Loucy (cell line): ENCODE measurements around the gene METAP1D.

ENCODE experiments used
- H2AFZ ChIP-seq: fragments of 200-600 bp; sonication (generic); 2 replicates; pipeline ENCODE4 v1.6.0; 2016; ENCODE audit warnings: antibody characterized with exemption, mild to moderate bottlenecking, low read length, moderate library complexity
- H3F3A ChIP-seq: fragments of 200-600 bp; 2 replicates; pipeline ENCODE4 v1.6.0; 2016; ENCODE audit warnings: antibody characterized with exemption, low read depth, mild to moderate bottlenecking
- H3K27me3 ChIP-seq: fragments of 200-600 bp; sonication (generic); 2 replicates; pipeline ENCODE4 v1.6.1; 2014; ENCODE audit warnings: low read length, mild to moderate bottlenecking; ENCODE audit not compliant: insufficient read depth, poor library complexity, severe bottlenecking
- H3K36me3 ChIP-seq: fragments of 200-600 bp; sonication (generic); 2 replicates; pipeline ENCODE4 v1.6.1; 2016; ENCODE audit warnings: low read length; ENCODE audit not compliant: insufficient read depth
- H3K4me1 ChIP-seq: fragments of 200-600 bp; sonication (generic); 2 replicates; pipeline ENCODE4 v1.5.1; 2014; ENCODE audit warnings: low read length, mild to moderate bottlenecking; ENCODE audit not compliant: insufficient read depth, poor library complexity, severe bottlenecking
- H3K4me2 ChIP-seq: fragments of 200-600 bp; sonication (generic); 2 replicates; pipeline ENCODE4 v1.6.0; 2014; ENCODE audit warnings: antibody characterized with exemption, low read length, low read depth, mild to moderate bottlenecking; ENCODE audit not compliant: poor library complexity, severe bottlenecking
- H3K4me3 ChIP-seq: fragments of 200-600 bp; sonication (generic); 2 replicates; pipeline ENCODE4 v1.5.1; 2014; ENCODE audit warnings: low read length, mild to moderate bottlenecking, mixed read lengths; ENCODE audit not compliant: poor library complexity, severe bottlenecking
- H3K79me2 ChIP-seq: fragments of 200-600 bp; sonication (generic); 2 replicates; pipeline ENCODE4 v1.6.1; 2014; ENCODE audit warnings: low read length; ENCODE audit not compliant: insufficient read depth
- H3K9ac ChIP-seq: fragments of 200-600 bp; sonication (generic); 2 replicates; pipeline ENCODE4 v1.6.0; 2014; ENCODE audit warnings: mild to moderate bottlenecking, low read depth, low read length, moderate library complexity; ENCODE audit not compliant: poor library complexity, severe bottlenecking
- H3K9me2 ChIP-seq: fragments of 200-600 bp; sonication (generic); replicated peaks from 2 replicates; pipeline ENCODE4 v1.6.1; 2016; ENCODE audit warnings: low read depth, low read length, mixed read lengths
- H3K9me3 ChIP-seq: fragments of 200-600 bp; sonication (generic); 2 replicates; pipeline ENCODE4 v1.6.1; 2014; ENCODE audit warnings: mild to moderate bottlenecking, antibody characterized with exemption, low read length, low read depth; ENCODE audit not compliant: insufficient read depth
- H4K20me1 ChIP-seq: fragments of 200-600 bp; sonication (generic); 2 replicates; pipeline ENCODE4 v1.6.0; 2014; ENCODE audit warnings: antibody characterized with exemption, low read length, mild to moderate bottlenecking; ENCODE audit not compliant: insufficient read depth, poor library complexity, severe bottlenecking
- CTCF ChIP-seq: fragments of 200-600 bp; sonication (generic); conservative IDR thresholded peaks from 2 replicates; pipeline ENCODE4 v1.5.1; 2014; ENCODE audit warnings: mild to moderate bottlenecking, antibody characterized with exemption, low read length
- EZH2phosphoT487 ChIP-seq: fragments of 200-600 bp; IDR thresholded peaks from 2 replicates; pipeline ENCODE4 v1.6.1; 2018; ENCODE audit warnings: antibody characterized with exemption, mild to moderate bottlenecking, moderate library complexity, borderline replicate concordance

The METAP1D gene

GRCh38 chr2:172039011-172039704 lies 39.4 kb downstream of the METAP1D start:
- H4K20me1 ChIP-seq = no peaks in the 10 kb centered on the region
- H3K9me3 ChIP-seq = no peaks in the 10 kb centered on the region
- no peaks in the 10 kb centered on the region for H3K36me3 ChIP-seq
- H3K9me2 ChIP-seq = no peaks in the 10 kb centered on the region
- TF ChIP-seq EZH2phosphoT487 = no peak
- TF ChIP-seq CTCF = no peak
- no peaks in the 10 kb centered on the region for H3K27me3 ChIP-seq
- no peak overlapping the region for H3K4me2 ChIP-seq
- no peak overlapping the region for H3K9ac ChIP-seq
- H3K79me2 ChIP-seq = no peaks in the 10 kb centered on the region
- no peaks in the 10 kb centered on the region; the same call in 1 of the 2 replicates for H3F3A ChIP-seq
- no peak overlapping the region for H3K4me3 ChIP-seq
- no peak overlapping the region for H2AFZ ChIP-seq
- H3K4me1 ChIP-seq = peaks cover 4% of the 10 kb centered on the region

GRCh38 chr2:172040311-172040710 lies 40.6 kb downstream of the METAP1D start:
- no peak overlapping the region for H2AFZ ChIP-seq
- peaks cover 4% of the 10 kb centered on the region for H3K4me1 ChIP-seq
- no peaks in the 10 kb centered on the region for H3K9me3 ChIP-seq
- H3K4me3 ChIP-seq = no peak overlapping the region
- H3K4me2 ChIP-seq = no peak overlapping the region
- no peaks in the 10 kb centered on the region for H3K27me3 ChIP-seq
- no peaks in the 10 kb centered on the region; the same call in 1 of the 2 replicates for H3F3A ChIP-seq
- H4K20me1 ChIP-seq = no peaks in the 10 kb centered on the region
- H3K79me2 ChIP-seq = no peaks in the 10 kb centered on the region
- TF ChIP-seq EZH2phosphoT487 (no peak), CTCF (no peak)
- no peaks in the 10 kb centered on the region for H3K36me3 ChIP-seq
- no peak overlapping the region for H3K9ac ChIP-seq
- no peaks in the 10 kb centered on the region for H3K9me2 ChIP-seq

- Histone ChIP-seq H3K27me3 (no peaks in the 10 kb centered on the region), H3K4me3 (no peak overlapping the region), H3K4me2 (no peak overlapping the region), H3K79me2 (no peaks in the 10 kb centered on the region), H3K9me3 (no peaks in the 10 kb centered on the region), H3K9ac (no peak overlapping the region), H4K20me1 (no peaks in the 10 kb centered on the region), H3K4me1 (peaks cover 4% of the 10 kb centered on the region), H3K9me2 (no peaks in the 10 kb centered on the region), H3F3A (no peaks in the 10 kb centered on the region), H2AFZ (no peak overlapping the region), H3K36me3 (no peaks in the 10 kb centered on the region)
- TF ChIP-seq EZH2phosphoT487 (no peak), CTCF (no peak)
Observed at GRCh38 chr2:172046080-172046678, 46.4 kb downstream of the METAP1D start.
